ENCODE results near the gene HOXD9.

DNA sequence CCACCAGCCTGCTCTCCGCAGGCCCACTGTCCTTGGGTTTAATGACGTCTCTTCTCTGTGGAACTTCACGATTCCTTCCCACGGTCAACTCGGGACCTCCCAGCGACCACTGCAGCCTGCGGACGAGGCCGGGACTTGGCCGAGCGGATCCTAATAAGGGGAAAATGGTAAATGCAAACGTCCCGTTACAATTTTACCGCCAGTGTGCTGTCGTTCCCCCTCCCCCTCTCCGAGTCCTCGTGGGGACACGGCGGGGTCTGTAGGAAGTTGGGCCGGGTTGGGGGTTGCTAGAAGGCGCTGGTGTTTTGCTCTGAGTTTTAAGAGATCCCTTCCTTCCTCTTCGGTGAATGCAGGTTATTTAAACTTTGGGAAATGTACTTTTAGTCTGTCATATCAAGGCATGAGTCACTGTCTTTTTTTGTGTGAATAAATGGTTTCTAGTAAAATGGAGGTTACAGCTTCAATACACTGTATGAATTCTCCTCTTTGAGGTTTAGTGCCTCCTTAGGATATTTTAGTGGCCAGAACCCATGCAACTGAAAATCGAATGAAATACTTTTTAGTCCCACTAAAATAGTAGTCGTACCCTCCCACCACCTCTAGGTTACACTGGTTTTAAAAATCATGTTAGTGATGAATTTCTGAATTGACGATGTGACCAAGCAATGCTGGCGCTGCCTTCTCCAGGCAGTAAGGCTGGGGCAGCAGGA lies 13.2 kb upstream of the HOXD9 start:
- TF ChIP-seq CTCF (IDR thresholded peaks at IDR 0.05; ENCODE audit: poor library complexity, severe bottlenecking) = no peak
- TF ChIP-seq EP300 (conservative IDR thresholded peaks at IDR 0.05; ENCODE audit: poor library complexity, severe bottlenecking) = no peak

Measured in neural cell (in vitro differentiated cells).